ENCODE measurements around the gene FANCL.
"Not testable (repeated sequence)": the region's sequence is repeated elsewhere in the genome, so short reads cannot be mapped to it uniquely, and the experiment has no call there.

Gene FANCL

DNA sequence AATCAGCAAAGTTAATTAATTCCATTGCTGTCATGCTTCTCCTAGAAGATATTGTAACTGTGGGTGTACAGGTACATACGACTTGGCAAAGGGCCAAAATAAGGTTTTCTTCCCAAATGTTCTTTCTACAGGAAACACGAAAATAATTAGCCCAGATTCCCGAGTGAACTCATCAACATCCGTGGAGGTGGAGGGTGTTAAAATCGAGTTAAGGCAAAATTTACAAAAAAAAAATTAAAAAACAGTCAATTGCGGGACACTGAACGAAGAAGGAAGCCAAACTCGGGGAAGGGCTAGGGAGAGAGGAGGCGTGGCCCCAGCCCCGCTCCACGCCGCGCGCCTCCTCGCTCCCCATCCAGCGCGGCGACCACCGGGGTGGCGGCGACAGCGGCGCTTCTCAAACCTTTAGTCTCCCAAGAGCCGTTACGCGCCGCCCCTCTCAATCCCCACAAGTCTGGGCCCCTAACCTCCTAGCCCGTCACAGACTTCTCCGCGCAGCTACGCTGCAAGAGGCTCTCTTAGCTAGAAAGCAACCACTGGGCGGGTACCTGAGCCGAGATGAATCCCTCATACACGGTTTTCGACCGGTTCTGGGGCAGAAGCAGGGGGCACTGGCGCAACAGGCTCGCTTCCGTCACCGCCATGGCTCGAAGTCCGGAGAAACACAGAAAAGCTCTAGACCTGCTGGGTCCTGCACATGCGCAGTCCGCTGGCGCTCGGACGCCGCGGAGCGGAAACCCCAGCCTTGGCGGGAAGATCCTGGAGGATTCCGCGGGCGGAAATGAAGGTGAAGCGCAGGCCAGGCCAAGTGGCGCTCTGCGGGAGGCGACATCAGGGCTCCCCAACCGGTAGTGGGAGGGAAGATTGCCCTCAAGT is at the start of gene FANCL:
Gene FANCL, minus strand, starts transcription at position 656 of the 876 bp plus-strand sequence. Its CDS starts 12 bp downstream, at position 644.
- peak; percentile 98 for DNase-seq (ENCODE audit: low spot score)

GRCh38 chr2:58289029-58289428 is 47.9 kb upstream of the FANCL start:
- DNase-seq (ENCODE audit: low spot score) = no peak

- DNase-seq (ENCODE audit: low spot score) = no peak
These were observed 42.8 kb upstream of the FANCL start for GRCh38 chr2:58283931-58284330.

DNA sequence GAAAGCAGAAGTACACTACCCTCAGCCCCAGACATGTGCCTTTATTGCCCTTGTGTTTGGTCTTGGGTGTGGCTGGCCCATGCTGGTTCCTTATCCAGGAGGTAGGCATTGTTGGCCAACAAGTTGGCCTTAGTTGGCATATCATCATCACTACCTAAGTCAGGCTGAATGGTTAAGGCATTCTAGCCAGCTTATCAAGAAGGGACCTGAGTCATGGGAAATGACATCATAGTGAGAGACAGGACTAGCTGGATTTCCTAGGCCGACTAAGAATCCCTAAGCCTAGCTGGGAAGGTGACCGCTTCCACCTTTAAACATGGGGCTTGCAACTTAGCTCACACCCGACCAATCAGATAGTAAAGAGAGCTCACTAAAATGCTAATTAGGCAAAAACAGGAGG is 34.0 kb upstream of the FANCL start:
- not testable (repeated sequence) for DNase-seq (ENCODE audit: low spot score)

GRCh38 chr2:58271826-58272225 is 30.7 kb upstream of the FANCL start:
- no peak for DNase-seq (ENCODE audit: low spot score)

DNA sequence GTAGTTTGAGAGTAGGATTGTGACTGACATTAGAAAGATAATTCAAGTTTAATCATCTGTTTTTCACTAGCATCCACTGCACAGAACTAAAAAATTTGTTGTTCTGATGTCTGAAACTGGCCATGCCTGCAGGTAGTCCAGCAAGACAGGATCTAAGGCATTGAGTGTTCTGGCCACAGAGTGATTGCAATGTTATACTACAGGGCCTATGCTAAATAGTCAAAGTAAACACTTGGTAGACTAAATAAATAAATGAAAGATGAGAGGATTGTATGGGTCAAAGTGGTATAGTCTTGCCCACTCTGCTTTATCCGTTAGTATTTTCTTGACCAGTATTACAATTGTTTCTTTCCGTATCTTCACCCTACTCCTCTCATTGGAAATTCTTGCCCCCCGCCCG is 27.6 kb upstream of the FANCL start:
- DNase-seq (ENCODE audit: low spot score) = no peak

GRCh38 chr2:58266211-58266610 is 25.1 kb upstream of the FANCL start:
- no peak for DNase-seq (ENCODE audit: low spot score)

DNA sequence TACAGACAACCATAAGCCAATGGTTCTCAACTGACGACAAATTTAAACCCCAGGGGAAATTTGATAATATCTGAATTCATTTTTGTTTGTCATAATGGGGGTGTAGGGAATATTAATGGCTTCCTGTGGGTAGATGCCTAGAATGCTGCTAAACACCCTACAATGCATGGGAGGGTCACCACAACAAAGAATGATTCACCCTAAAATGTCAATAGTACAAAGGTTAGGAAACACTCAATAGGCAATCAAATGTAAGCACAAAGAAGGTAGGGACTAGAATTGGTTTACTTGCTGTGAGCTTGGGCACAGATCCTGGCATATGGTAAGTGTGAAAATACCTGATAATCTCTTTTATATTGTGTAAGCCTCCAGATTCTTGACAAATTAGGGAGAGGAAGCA is 20.1 kb upstream of the FANCL start:
- DNase-seq (ENCODE audit: low spot score) = no peak

- DNase-seq (ENCODE audit: low spot score) = not testable (repeated sequence)
These were observed 17.3 kb upstream of the FANCL start for GRCh38 chr2:58258456-58258855.

DNA sequence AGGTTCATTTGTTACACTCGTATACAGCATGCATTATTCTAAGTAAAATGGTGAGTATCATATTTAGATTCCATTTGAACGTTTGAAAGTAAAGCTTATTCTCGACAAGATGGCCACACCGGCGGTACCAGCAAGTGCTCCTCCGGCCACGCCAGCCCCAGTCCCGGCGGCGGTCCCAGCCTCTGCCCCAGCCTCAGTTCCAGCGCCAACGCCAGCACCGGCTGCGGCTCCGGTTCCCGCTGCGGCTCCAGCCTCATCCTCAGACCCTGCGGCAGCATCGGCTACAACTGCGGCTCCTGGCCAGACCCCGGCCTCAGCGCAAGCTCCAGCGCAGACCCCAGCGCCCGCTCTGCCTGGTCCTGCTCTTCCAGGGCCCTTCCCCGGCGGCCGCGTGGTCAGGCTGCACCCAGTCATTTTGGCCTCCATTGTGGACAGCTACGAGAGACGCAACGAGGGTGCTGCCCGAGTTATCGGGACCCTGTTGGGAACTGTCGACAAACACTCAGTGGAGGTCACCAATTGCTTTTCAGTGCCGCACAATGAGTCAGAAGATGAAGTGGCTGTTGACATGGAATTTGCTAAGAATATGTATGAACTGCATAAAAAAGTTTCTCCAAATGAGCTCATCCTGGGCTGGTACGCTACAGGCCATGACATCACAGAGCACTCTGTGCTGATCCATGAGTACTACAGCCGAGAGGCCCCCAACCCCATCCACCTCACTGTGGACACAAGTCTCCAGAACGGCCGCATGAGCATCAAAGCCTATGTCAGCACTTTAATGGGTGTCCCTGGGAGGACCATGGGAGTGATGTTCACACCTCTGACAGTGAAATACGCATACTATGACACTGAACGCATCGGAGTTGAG is 10.4 kb upstream of the FANCL start:
- DNase-seq (ENCODE audit: low spot score) = not testable (repeated sequence)

DNA sequence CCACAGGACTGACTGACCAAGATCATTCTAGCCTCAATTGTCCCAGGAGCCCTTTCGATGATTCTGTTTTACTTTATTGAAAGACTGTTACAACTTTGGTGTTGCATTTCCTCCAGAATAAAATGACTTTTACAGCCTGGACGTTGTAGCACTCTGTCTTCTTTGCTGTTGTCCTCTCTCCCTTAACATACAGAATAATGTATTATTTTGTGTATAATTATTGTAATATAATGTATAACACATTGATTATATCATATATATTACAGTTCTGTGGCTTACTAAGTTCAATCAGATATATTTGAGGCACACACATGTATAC is 380 bp upstream of the FANCL start:
- no peak for DNase-seq (ENCODE audit: low spot score)

DNA sequence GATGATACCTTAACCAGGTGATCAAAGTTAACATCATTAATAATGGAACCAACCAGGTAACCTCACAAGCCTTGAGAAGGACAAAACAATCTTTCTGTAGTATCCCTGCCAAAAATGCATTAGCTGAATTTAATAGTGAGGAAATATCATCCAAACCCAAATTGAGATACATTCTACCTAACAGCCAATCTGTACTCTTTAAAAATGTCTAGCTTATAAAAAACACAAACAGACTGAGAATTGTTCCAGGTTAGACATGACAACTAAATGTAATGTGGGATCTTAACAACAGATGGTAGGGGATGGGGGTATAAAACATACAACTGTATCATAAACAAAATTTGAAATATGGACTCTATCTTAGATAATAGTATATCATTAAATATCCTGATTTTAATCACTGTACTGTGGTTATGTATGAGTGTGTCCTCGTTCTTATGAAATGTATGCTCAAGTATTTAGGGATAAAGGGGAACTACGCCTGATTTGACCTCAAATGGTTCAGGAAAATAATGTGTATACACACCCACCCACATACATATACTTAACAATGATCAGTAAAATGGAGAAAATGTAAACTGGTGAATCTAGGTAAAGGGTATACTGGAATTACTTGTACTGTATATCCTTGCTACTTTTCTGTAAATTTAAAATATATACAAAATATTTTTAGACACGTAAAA is 1.7 kb downstream of the FANCL start:
- no peak for DNase-seq (ENCODE audit: low spot score)

DNA sequence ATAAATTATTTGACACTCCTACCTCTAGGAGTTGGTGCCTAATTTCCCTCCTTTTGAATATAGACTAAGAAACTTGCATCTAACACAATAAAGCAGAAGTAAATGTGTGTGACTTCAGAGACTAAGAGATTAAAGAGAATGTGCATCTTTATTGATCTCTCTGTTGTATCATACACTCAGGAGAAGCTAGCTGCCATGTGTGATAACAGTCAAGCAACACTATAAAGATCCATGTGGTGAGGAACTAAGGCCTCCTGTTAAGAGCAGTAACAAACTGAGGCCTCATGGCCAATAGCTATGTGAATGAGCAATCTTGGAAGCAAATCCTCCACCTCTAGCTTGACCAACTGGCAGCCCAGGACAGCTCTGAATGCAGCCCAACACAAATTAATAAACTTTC is 3.4 kb downstream of the FANCL start:
- no peak for DNase-seq (ENCODE audit: low spot score)

DNA sequence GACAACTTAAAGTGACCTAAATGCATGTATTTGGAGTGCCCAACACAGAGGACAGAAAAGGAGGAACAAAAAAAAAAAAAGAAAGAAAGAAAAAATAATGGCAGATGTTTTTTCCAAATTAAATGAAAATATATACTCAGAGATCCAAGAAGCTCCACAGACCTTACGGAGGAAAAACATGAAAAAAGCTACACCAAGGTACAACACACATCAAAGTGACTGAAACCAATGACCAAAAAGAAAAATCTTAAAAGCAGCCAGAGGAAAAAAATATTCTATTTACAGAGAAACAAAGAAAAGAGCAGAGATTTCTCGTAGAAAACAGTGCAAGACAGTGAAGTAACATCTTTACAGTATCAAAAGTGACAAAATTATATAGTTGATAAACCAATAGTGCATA is 5.1 kb downstream of the FANCL start:
- DNase-seq (ENCODE audit: low spot score) = no peak

DNA sequence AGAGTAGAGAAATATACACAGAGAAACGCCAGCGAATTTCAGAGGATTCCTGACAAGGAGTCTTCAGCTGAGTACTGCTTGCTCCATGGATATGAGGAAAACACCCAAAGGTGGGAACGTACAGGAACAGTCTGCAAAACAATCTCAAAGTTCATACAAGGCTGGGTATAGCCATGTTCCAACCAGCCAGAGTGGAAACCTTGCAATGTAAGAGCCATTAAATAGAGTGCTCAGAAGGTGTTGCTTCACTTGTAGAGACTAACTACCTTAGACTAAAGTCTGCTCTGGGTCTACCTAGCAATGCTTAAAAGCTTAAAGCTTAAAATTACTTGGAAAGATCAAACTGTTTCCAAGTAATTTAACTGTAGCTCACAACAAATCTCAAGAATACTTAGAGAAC is 6.0 kb downstream of the FANCL start:
- DNase-seq (ENCODE audit: low spot score) = no peak

DNA sequence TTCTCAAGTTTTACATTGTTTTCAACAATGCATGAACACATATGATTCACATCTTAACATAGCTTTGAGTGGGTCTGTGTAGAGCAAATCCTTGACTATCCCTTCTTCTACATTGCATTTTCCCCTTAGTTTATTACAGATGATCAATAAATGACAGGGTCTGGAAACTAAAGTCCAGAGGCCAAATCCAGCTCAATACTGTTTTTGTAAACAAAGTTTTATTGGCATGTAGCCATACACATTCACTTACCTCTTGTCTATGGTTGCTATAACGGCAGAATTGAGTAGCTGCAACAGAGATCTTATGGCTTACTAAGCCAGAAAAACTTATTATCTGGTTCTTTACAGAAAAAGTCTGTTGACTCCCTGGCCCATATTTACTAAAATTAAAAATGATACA is 12.8 kb downstream of the FANCL start:
- no peak for DNase-seq (ENCODE audit: low spot score)

DNA sequence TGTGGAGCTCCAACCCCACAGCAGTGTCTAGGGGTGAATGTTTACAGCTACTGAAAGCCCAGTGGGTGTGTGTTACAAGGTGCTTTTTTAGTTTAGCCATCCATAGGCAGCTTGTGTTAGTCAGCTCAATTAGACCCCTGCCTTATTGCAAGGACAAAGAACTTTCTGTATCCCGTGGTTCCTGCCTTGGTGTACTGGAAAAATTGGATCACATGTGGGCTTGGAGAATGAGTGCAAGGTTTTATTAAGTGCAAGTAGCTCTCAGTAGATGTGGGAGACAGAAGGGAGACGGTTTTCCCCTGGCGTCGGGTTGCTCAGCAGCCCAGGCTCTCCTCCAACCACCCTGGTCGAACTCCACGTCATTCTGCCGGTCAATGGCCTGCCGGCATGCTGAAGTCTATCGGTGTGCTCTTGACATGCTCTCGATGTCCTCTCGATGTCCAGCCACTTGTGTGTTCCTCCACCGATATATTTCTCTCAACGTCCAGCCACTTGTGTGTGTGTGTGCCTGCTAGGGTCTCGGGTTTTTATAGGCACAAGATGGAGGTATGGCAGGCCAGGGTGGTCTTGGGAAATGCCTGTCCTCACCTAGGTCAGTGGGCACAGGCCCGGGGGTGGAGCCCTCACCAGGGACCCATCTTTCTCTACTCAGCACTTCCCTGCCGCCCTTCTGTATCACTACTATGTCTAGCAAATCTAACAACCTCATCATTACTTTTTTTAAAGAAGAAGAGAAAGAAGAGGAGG is 13.8 kb downstream of the FANCL start:
- no peak for DNase-seq (ENCODE audit: low spot score)

- DNase-seq (ENCODE audit: low spot score) = no peak
These were observed 19.2 kb downstream of the FANCL start for GRCh38 chr2:58221909-58222308.

- DNase-seq (ENCODE audit: low spot score) = no peak
These were observed 25.7 kb downstream of the FANCL start for GRCh38 chr2:58215429-58215828.

DNA sequence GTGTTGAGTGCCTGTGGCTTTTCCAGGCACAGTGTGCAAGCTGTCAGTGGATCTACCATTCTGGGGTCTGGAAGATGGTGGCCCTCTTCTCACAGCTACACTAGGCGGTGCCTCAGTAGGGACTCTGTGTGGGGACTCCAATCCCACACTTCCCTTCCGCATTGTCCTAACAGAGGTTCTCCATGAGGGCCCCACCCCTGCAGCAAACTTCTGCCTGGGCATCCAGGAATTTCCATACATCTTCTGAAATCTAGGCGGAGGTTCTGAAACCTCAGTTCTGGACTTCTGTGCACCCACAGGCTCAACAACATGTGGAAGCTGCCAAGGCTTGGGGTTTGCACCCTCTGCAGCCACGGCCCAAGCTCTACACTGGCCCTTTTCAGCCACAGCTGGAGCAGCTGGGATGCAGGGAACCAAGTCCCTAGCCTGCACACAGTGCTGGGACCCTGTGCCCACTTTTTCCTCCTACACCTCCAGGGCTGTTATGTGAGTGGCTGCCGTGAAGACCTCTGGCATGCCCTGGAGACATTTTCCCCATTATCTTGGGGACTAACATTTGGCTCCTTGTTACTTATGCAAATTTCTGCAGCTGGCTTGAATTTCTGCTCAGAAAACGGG is 30.1 kb downstream of the FANCL start:
- DNase-seq (ENCODE audit: low spot score) = not testable (repeated sequence)

DNA sequence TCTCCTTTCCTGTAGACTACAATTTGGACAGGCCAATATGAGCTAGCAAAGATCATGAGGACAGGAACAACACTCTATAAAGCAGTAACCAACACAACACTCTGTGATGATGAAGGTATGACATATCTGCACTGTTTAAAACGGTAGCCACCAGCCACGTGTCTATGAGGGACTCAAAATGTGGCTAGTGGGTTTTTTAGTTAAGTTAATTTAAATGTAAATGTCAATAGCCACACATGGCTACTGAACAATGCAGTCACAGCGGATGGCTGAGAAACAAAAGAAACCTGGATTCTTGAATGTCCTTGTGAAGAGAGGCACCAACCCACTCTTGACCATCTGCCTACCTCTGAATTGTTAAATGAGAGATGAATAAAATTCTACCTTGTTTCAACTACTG is 33.9 kb downstream of the FANCL start:
- DNase-seq (ENCODE audit: low spot score) = no peak
